PC-3 (cell line): Measurements from ENCODE around the gene EDIL3.

ENCODE experiments used
- CTCF ChIP-seq: fragments of 300-600 bp; sonication (generic); conservative IDR thresholded peaks from 2 replicates; pipeline ENCODE4 v1.5.1; 2017; ENCODE audit warnings: antibody characterized with exemption, low read depth, mild to moderate bottlenecking, low read length
- EZH2 ChIP-seq: fragments of 300-600 bp; sonication (generic); IDR thresholded peaks from one replicate; pipeline ENCODE4 v1.6.1; 2017; ENCODE audit warnings: antibody characterized with exemption, mild to moderate bottlenecking, low read length; ENCODE audit not compliant: unreplicated experiment
- EZH2phosphoT487 ChIP-seq: fragments of 300-600 bp; sonication (generic); IDR thresholded peaks from 2 replicates; pipeline ENCODE4 v1.6.1; 2018; ENCODE audit warnings: mild to moderate bottlenecking, antibody characterized with exemption, low read length, borderline replicate concordance

GRCh38 chr5:84286662-84287061 lies 98.0 kb downstream of the EDIL3 start:
- no peak for TF ChIP-seq CTCF
- TF ChIP-seq EZH2phosphoT487, result no peak
- no peak for TF ChIP-seq EZH2
